ENCODE data around the gene NAV3. TPM values are rescaled to one million over a fixed set of nuclear protein-coding genes. Genes with fewer than 3 reads are reported as not detected.

Gene NAV3
- total RNA-seq, 1 experiment from 2014 or later, result 2.5 TPM

DNA sequence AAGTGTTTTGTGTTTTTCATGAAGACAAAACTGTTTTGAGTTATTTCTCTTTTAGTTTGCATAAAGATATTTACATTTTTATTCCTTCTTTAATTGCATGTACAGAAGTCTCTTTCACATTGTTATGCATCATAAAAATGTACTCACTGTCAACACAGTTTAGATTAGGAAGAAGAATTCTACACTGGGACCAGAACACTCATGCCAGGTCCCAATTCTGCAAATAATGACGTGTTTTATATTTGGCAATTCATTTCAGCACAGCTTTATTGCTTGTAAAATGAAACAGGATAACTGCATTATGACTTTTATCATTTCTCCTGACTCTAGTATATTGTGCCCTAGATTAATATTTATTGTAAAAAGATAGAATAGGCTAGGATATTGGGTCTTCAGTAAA, 369.2 kb downstream of the NAV3 start:
- no peaks in the 10 kb centered on the region for H3K27me3 ChIP-seq (ENCODE audit: control insufficient read depth, insufficient read depth, low read length)
- no TSS peak for BruUV-seq (replicated peaks)
- ChIA-PET CTCF (no interaction called here), POLR2A (no interaction called here)
- intact Hi-C loops (cut with micrococcal nuclease; ENCODE audit: unreplicated experiment) (no loop called here), in situ Hi-C loops (cut with HindIII; ENCODE audit: low pct_unique_long_range_greater_than_20kb, low sequenced_read_pairs) (no loop called here)
- no peak for DNase-seq (ENCODE audit: low read depth, low spot score)
- ATAC-seq, result no peak
- TF ChIP-seq POLR2AphosphoS5 (IDR thresholded peaks at IDR 0.05; ENCODE audit: low read depth, low read length), result no peak
- no peak for TF ChIP-seq SIN3A (IDR thresholded peaks at IDR 0.05; ENCODE audit: borderline replicate concordance, insufficient read depth, low read depth, low read length)
- TF ChIP-seq REST (IDR thresholded peaks at IDR 0.05; ENCODE audit: insufficient read depth in 1 of 2, low read depth in 2 of 2, low read length in 1 of 2), result no peak
- no peaks in the 10 kb centered on the region for H3K4me1 ChIP-seq (ENCODE audit: control insufficient read depth, insufficient read depth, low read length)
- no peak overlapping the region for H3K4me3 ChIP-seq (ENCODE audit: low read depth in 2 of 2, low read length in 2 of 2)
- H3K27ac ChIP-seq (ENCODE audit: low read length), result no peak overlapping the region
- H3K36me3 ChIP-seq (ENCODE audit: control insufficient read depth, insufficient read depth, low read length), result no peaks in the 10 kb centered on the region; the same call in 1 of the 2 replicates
- no peaks in the 10 kb centered on the region for H3K9me3 ChIP-seq (ENCODE audit: control insufficient read depth, insufficient read depth, low read depth, low read length)

GRCh38 chr12:78204926-78205325, 374.2 kb downstream of the NAV3 start:
- in situ Hi-C loops (cut with HindIII; ENCODE audit: low pct_unique_long_range_greater_than_20kb, low sequenced_read_pairs), result no loop called here
- Histone ChIP-seq H3K27me3 (ENCODE audit: control insufficient read depth, insufficient read depth, low read length) (no peaks in the 10 kb centered on the region), H3K4me1 (ENCODE audit: control insufficient read depth, insufficient read depth, low read length) (no peaks in the 10 kb centered on the region), H3K9me3 (ENCODE audit: control insufficient read depth, insufficient read depth, low read depth, low read length) (no peaks in the 10 kb centered on the region), H3K27ac (ENCODE audit: low read length) (no peak overlapping the region), H3K36me3 (ENCODE audit: control insufficient read depth, insufficient read depth, low read length) (no peaks in the 10 kb centered on the region; the same call in 1 of the 2 replicates), H3K4me3 (ENCODE audit: low read depth in 2 of 2, low read length in 2 of 2) (no peak overlapping the region)
- TF ChIP-seq SIN3A (IDR thresholded peaks at IDR 0.05; ENCODE audit: borderline replicate concordance, insufficient read depth, low read depth, low read length) (no peak), CTCF (IDR thresholded peaks at IDR 0.05) (no peak), TCF7L2 (IDR thresholded peaks at IDR 0.05; ENCODE audit: low read depth, low read length) (no peak), REST (IDR thresholded peaks at IDR 0.05; ENCODE audit: insufficient read depth in 1 of 2, low read depth in 2 of 2, low read length in 1 of 2) (no peak), POLR2AphosphoS5 (IDR thresholded peaks at IDR 0.05; ENCODE audit: low read depth, low read length) (no peak)
- BruUV-seq (replicated peaks), result no TSS peak
- CTCF ChIA-PET, result no interaction called here
- intact Hi-C loops (cut with micrococcal nuclease; ENCODE audit: unreplicated experiment), result no loop called here
- POLR2A ChIA-PET, result no interaction called here
- ATAC-seq, result no peak
- no peak for DNase-seq (ENCODE audit: low read depth, low spot score)
